OCI-LY1 (cell line): Measurements from ENCODE around the gene PXT1.

ENCODE experiments used
- H2AFZ ChIP-seq: fragments of 200-600 bp; sonication (generic), shearing (Covaris generic); 2 replicates; pipeline ENCODE4 v1.6.0; 2014; ENCODE audit warnings: antibody characterized with exemption, mild to moderate bottlenecking, low read length
- H3F3A ChIP-seq: fragments of 200-600 bp; sonication (generic), shearing (Covaris generic); 2 replicates; pipeline ENCODE4 v1.6.0; 2014; ENCODE audit warnings: mild to moderate bottlenecking, antibody characterized with exemption, low read length, moderate library complexity; ENCODE audit not compliant: insufficient read depth
- H3K27ac ChIP-seq: fragments of 200-600 bp; sonication (generic); 2 replicates; pipeline ENCODE4 v1.5.1; 2014; ENCODE audit warnings: low read length, mixed run types, mild to moderate bottlenecking, low read depth; ENCODE audit not compliant: poor library complexity, severe bottlenecking
- H3K27me3 ChIP-seq: fragments of 200-600 bp; sonication (generic); 2 replicates; pipeline ENCODE4 v1.6.0; 2014; ENCODE audit warnings: antibody characterized with exemption, mild to moderate bottlenecking, low read length, moderate library complexity; ENCODE audit not compliant: insufficient read depth
- H3K36me3 ChIP-seq: fragments of 200-600 bp; sonication (generic); 2 replicates; pipeline ENCODE4 v1.6.1; 2014; ENCODE audit warnings: mild to moderate bottlenecking, antibody characterized with exemption, low read length, moderate library complexity, mixed read lengths; ENCODE audit not compliant: insufficient read depth
- H3K4me1 ChIP-seq: fragments of 200-600 bp; sonication (generic); 2 replicates; pipeline ENCODE4 v1.5.1; 2014; ENCODE audit warnings: mild to moderate bottlenecking, low read length, moderate library complexity; ENCODE audit not compliant: insufficient read depth, severe bottlenecking
- H3K4me2 ChIP-seq: fragments of 200-600 bp; sonication (generic), shearing (Covaris generic); 2 replicates; pipeline ENCODE4 v1.6.1; 2014; ENCODE audit warnings: low read length
- H3K4me3 ChIP-seq: fragments of 200-600 bp; sonication (generic); 2 replicates; pipeline ENCODE4 v1.5.1; 2014; ENCODE audit warnings: low read length, low read depth, mild to moderate bottlenecking, mixed read lengths; ENCODE audit not compliant: poor library complexity, severe bottlenecking
- H3K79me2 ChIP-seq: fragments of 200-600 bp; shearing (Covaris generic); 2 replicates; pipeline ENCODE4 v1.6.1; 2016; ENCODE audit warnings: mixed run types, low read length, mixed read lengths; ENCODE audit not compliant: insufficient read depth
- H3K9ac ChIP-seq: fragments of 200-600 bp; sonication (generic), shearing (Covaris generic); 2 replicates; pipeline ENCODE4 v1.6.1; 2014; ENCODE audit warnings: mild to moderate bottlenecking, low read length, mixed read lengths
- H3K9me2 ChIP-seq: fragments of 200-600 bp; sonication (generic), shearing (Covaris generic); 2 replicates; pipeline ENCODE4 v1.6.1; 2014; ENCODE audit warnings: low read depth, mild to moderate bottlenecking, low read length, mixed read lengths
- H3K9me3 ChIP-seq: fragments of 200-600 bp; shearing (Covaris generic); 2 replicates; pipeline ENCODE4 v1.6.1; 2014; ENCODE audit warnings: low read length, mixed read lengths
- H4K20me1 ChIP-seq: fragments of 200-600 bp; sonication (generic), shearing (Covaris generic); 2 replicates; pipeline ENCODE4 v1.6.0; 2016; ENCODE audit warnings: mild to moderate bottlenecking, low read length; ENCODE audit not compliant: insufficient read depth
- EZH2 ChIP-seq: fragments of 200-600 bp; sonication (generic), shearing (Covaris generic); IDR thresholded peaks from 2 replicates; pipeline ENCODE4 v1.8.0; 2017; ENCODE audit warnings: borderline replicate concordance, mixed run types, mild to moderate bottlenecking, antibody characterized with exemption, low read length, moderate library complexity, mixed read lengths
- TF ChIP-seq, protein P1 (sequence below): fragments of 200-600 bp; sonication (generic), shearing (Covaris generic); IDR thresholded peaks from 2 replicates; pipeline ENCODE4 v1.5.1; 2017; ENCODE audit warnings: mild to moderate bottlenecking, antibody characterized with exemption, low read length, moderate library complexity, mixed read lengths

The PXT1 gene

DNA sequence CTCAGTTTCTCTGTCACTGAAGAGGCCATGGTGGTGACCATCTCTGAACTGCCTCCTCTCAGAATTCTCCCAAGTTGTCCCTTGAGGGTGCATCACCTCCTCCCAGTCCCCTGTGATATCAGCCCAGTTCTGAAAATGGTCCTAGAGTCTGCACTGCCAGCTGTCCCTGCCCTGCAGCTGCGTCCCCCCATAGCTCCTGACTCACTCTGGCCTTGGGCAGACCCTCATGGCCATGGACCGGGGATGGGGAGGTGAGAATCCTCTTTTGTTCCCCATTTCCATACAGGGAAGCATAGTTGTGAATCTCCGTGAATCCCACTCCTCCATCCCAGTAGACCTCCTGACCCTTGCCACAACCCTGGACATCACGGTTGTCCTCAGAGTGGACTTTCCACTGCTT lies 59.7 kb downstream of the PXT1 start:
- Histone ChIP-seq H3F3A (no peaks in the 10 kb centered on the region), H3K79me2 (no peaks in the 10 kb centered on the region), H3K4me2 (no peak overlapping the region), H3K4me3 (no peak overlapping the region), H3K9me3 (no peaks in the 10 kb centered on the region), H3K27me3 (peaks cover 5% of the 10 kb centered on the region; the same call in 1 of the 2 replicates), H3K4me1 (no peaks in the 10 kb centered on the region), H3K36me3 (no peaks in the 10 kb centered on the region), H2AFZ (no peak overlapping the region), H3K9ac (no peak overlapping the region), H4K20me1 (no peaks in the 10 kb centered on the region), H3K27ac (no peak overlapping the region), H3K9me2 (no peaks in the 10 kb centered on the region)
- TF ChIP-seq, protein P1, sequence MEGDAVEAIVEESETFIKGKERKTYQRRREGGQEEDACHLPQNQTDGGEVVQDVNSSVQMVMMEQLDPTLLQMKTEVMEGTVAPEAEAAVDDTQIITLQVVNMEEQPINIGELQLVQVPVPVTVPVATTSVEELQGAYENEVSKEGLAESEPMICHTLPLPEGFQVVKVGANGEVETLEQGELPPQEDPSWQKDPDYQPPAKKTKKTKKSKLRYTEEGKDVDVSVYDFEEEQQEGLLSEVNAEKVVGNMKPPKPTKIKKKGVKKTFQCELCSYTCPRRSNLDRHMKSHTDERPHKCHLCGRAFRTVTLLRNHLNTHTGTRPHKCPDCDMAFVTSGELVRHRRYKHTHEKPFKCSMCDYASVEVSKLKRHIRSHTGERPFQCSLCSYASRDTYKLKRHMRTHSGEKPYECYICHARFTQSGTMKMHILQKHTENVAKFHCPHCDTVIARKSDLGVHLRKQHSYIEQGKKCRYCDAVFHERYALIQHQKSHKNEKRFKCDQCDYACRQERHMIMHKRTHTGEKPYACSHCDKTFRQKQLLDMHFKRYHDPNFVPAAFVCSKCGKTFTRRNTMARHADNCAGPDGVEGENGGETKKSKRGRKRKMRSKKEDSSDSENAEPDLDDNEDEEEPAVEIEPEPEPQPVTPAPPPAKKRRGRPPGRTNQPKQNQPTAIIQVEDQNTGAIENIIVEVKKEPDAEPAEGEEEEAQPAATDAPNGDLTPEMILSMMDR, result no peak
- no peak for TF ChIP-seq EZH2

DNA sequence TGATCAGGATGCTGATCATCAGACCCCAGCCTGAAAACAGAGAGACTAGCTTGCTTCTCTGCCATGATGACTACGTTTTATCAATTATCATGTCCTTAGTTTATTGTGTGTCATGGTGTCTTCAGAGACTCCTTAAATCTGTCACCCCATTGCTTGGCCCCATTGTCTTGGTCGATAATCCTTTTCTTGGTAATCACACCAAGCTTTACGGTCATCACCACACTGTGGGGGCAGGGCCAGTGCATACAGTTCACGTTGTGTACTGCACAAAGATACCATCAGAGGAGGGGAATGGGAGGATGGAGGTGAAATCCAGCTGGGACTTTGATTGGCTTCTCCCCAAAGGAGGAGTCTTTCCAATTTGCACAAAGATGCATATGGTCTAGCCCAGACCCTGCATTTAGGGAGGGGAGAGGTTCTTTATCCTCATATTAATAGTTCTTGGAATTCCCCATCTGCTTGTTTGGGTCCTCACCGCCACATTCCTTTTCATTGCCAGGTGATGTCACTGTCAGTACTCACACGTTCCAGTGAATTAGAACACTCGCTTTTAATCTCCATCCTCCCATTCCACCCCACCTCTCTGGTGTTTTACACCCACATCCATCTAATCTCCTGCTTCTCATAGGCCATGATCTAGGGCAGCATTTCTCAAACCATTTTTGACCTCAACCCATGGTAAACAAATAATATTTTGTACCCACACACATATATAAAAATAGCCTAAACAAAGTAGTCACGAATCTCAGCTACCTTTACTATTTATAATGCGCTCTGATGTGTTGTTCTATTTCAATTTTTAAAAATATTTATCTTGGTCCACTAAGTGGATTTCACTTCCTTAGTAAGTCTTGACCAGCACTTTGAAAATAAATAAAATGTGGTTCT lies 60.9 kb downstream of the PXT1 start:
- no peak overlapping the region for H3K27ac ChIP-seq
- H2AFZ ChIP-seq, result no peak overlapping the region
- H3K79me2 ChIP-seq, result no peaks in the 10 kb centered on the region

DNA sequence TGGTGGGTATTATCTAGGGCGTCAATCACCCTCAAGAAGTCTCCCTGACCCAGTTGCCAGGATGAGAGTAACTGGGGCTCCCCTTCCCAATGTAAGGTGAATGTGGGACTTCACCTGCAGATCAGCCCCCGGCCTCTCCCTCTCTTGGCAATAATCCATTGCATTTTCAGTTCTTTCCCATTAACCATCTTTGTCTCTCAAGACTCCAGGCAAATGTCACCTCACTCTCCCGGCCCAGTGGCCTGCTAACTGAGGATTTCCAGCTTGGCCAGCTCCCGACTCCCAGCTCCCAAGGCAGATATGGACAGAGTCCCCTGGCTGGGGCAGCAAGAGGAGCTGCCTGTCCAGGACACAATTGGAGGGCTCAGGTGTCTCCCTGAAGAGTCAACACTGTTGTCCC lies 62.5 kb downstream of the PXT1 start:
- TF ChIP-seq, protein P1, result no peak
- no peak for TF ChIP-seq EZH2

More for the DNA sequence above, 60.9 kb downstream of the PXT1 start:
- Histone ChIP-seq H3K4me3 (no peak overlapping the region), H3F3A (no peaks in the 10 kb centered on the region), H3K36me3 (no peaks in the 10 kb centered on the region), H3K9me3 (no peaks in the 10 kb centered on the region), H3K4me1 (no peaks in the 10 kb centered on the region), H4K20me1 (no peaks in the 10 kb centered on the region), H3K9me2 (no peaks in the 10 kb centered on the region), H3K9ac (no peak overlapping the region), H3K27me3 (peaks cover 5% of the 10 kb centered on the region; the same call in 1 of the 2 replicates), H3K4me2 (no peak overlapping the region)
- TF ChIP-seq, protein P1, result no peak

More for the DNA sequence above, 62.5 kb downstream of the PXT1 start:
- H3K4me3 ChIP-seq, result no peak overlapping the region
- no peak overlapping the region for H3K4me2 ChIP-seq
- H3K27me3 ChIP-seq, result peaks cover 5% of the 10 kb centered on the region; the same call in 1 of the 2 replicates
- H3K4me1 ChIP-seq, result no peaks in the 10 kb centered on the region
- no peaks in the 10 kb centered on the region for H3K79me2 ChIP-seq
- H4K20me1 ChIP-seq, result no peaks in the 10 kb centered on the region
- H3K9me3 ChIP-seq, result no peaks in the 10 kb centered on the region
- no peak overlapping the region for H2AFZ ChIP-seq
- no peaks in the 10 kb centered on the region for H3K36me3 ChIP-seq
- H3K9me2 ChIP-seq, result no peaks in the 10 kb centered on the region
- H3K9ac ChIP-seq, result no peak overlapping the region
- H3F3A ChIP-seq, result no peaks in the 10 kb centered on the region
- H3K27ac ChIP-seq, result no peak overlapping the region
